Measurements from ENCODE around the gene ZBTB3.

DNA sequence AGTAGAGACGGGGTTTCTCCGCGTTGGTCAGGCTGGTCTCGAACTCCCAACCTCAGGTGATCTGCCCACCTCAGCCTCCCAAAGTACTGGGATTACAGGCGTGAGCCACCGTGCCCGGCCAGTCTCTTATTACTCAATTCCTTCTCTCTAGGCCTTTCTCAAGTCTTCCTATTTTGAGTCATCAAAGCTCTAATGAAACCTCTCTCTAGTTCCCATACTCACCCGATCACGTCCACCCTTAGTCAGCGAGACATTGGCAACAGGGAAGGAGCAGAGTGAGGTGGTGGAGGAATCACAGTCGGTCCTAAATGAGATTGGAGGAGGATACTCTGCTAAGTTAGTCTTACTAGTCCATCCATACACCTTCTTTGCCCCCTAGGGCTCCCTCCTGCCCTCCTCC, 51.7 kb downstream of the ZBTB3 start:
- TF ChIP-seq CHD4 (IDR thresholded peaks at IDR 0.05; ENCODE audit: borderline replicate concordance) (no peak), CBX8 (IDR thresholded peaks at IDR 0.05) (no peak), KDM1A (IDR thresholded peaks at IDR 0.05; ENCODE audit: low read depth) (no peak), EP300 (IDR thresholded peaks at IDR 0.05) (no peak), POLR2A (IDR thresholded peaks at IDR 0.05; ENCODE audit: low read length) (no peak), RAD21 (conservative IDR thresholded peaks at IDR 0.05 in 1 of 2, IDR thresholded peaks at IDR 0.05 in 1 of 2) (no peak), CEBPB (IDR thresholded peaks at IDR 0.05) (no peak)
- TF ChIP-seq, protein P1, sequence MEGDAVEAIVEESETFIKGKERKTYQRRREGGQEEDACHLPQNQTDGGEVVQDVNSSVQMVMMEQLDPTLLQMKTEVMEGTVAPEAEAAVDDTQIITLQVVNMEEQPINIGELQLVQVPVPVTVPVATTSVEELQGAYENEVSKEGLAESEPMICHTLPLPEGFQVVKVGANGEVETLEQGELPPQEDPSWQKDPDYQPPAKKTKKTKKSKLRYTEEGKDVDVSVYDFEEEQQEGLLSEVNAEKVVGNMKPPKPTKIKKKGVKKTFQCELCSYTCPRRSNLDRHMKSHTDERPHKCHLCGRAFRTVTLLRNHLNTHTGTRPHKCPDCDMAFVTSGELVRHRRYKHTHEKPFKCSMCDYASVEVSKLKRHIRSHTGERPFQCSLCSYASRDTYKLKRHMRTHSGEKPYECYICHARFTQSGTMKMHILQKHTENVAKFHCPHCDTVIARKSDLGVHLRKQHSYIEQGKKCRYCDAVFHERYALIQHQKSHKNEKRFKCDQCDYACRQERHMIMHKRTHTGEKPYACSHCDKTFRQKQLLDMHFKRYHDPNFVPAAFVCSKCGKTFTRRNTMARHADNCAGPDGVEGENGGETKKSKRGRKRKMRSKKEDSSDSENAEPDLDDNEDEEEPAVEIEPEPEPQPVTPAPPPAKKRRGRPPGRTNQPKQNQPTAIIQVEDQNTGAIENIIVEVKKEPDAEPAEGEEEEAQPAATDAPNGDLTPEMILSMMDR (IDR thresholded peaks at IDR 0.05), result no peak
- TF ChIP-seq, protein P2, sequence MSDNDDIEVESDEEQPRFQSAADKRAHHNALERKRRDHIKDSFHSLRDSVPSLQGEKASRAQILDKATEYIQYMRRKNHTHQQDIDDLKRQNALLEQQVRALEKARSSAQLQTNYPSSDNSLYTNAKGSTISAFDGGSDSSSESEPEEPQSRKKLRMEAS (IDR thresholded peaks at IDR 0.05), result no peak
- TF ChIP-seq, protein P3, sequence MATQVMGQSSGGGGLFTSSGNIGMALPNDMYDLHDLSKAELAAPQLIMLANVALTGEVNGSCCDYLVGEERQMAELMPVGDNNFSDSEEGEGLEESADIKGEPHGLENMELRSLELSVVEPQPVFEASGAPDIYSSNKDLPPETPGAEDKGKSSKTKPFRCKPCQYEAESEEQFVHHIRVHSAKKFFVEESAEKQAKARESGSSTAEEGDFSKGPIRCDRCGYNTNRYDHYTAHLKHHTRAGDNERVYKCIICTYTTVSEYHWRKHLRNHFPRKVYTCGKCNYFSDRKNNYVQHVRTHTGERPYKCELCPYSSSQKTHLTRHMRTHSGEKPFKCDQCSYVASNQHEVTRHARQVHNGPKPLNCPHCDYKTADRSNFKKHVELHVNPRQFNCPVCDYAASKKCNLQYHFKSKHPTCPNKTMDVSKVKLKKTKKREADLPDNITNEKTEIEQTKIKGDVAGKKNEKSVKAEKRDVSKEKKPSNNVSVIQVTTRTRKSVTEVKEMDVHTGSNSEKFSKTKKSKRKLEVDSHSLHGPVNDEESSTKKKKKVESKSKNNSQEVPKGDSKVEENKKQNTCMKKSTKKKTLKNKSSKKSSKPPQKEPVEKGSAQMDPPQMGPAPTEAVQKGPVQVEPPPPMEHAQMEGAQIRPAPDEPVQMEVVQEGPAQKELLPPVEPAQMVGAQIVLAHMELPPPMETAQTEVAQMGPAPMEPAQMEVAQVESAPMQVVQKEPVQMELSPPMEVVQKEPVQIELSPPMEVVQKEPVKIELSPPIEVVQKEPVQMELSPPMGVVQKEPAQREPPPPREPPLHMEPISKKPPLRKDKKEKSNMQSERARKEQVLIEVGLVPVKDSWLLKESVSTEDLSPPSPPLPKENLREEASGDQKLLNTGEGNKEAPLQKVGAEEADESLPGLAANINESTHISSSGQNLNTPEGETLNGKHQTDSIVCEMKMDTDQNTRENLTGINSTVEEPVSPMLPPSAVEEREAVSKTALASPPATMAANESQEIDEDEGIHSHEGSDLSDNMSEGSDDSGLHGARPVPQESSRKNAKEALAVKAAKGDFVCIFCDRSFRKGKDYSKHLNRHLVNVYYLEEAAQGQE (IDR thresholded peaks at IDR 0.05), result no peak
